Measurements from ENCODE around the gene ROBO1.

The ROBO1 gene

GRCh38 chr3:78873641-78874040, 894.2 kb downstream of the ROBO1 start:
- DNase-seq (ENCODE audit: low spot score): no peak

GRCh38 chr3:78872195-78872594, 895.6 kb downstream of the ROBO1 start:
- no peak for DNase-seq (ENCODE audit: low spot score)

DNA sequence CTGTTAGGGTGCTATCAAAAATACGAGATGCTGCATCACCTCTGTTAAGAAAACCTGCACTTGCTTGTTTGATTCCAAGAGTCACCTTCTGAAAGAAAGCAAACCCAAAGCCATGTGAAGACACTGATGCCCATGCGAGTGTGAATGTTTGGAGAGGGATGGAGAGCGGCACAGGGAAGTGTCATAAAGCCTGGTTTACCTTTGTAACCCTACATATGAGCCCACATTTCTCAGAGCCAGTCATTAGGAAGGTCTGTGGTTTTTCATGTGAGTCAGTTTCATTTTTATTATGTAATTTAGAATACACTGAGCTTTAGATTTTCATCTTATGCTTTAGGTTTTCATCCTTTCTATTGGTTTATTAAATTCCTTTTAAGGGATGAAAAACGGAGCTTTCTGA, 896.8 kb downstream of the ROBO1 start:
- no peak for DNase-seq (ENCODE audit: low spot score)

- DNase-seq (ENCODE audit: low spot score): no peak
Observed at GRCh38 chr3:78870484-78870883, 897.3 kb downstream of the ROBO1 start.

GRCh38 chr3:78868570-78868969, 899.2 kb downstream of the ROBO1 start:
- DNase-seq (ENCODE audit: low spot score): no peak

- DNase-seq (ENCODE audit: low spot score): no peak
Observed at GRCh38 chr3:78867409-78868372, 900.1 kb downstream of the ROBO1 start.

DNA sequence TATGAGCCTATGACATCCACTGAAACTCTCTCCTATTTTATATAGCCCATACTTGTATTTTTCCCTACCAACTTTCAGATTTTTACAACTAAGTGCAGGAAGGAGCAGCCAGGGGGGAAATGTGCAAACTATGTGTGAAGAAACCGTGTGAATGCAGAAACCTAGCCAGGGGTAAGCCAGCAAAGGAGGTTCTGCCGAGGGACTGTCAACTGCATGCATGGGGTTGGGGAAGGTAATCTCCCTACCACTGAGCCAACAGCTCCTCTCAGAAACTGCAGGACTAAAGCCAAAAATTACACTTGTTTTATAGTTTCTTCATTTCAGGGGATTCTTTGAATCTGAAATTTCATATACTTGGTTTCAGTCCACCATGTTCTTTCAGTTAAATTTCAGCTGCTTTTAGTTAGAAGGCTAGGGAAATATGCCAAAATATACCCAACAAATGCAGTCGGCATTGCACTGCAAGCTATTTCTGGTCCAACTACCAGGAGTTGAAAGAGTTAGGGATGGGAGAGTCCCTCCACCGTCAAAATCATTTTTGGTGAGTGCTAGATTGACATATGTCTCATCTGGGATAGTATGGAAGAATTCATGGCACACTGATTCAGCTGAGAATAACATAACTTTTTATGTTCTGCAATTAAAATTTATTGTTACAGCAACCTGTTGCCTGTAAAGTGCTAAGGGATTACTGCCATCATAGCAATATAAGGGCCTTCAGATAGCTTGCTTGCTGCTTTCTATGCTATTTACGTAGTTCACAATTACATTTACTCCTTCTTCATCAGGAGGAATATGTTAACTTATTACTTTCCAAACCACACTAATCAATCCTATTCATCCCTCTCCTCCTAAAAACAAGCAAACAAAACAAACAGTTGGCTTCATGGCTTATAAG, 904.2 kb downstream of the ROBO1 start:
- DNase-seq (ENCODE audit: low spot score): no peak

DNA sequence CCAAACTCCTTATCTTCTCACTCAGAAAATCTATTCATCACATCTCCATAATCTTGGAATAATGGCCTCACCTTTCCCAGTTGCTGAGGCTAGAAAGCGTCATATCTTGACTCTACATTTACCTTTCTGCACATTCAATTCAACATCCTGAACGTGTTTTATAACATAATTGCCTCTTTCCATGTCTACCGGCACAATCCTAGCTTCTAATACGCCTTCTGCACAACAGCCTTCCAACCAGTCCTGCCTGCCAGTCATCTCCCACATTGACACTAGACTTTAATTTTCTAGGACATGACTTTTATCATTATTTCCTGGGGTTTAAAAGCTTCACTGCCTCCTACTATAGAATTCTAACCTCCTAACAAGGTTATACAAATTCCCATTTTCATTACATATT, 906.6 kb downstream of the ROBO1 start:
- no peak for DNase-seq (ENCODE audit: low spot score)

- DNase-seq (ENCODE audit: low spot score): no peak
Observed at GRCh38 chr3:78860567-78860966, 907.2 kb downstream of the ROBO1 start.

- no peak for DNase-seq (ENCODE audit: low spot score)
Observed at GRCh38 chr3:78858910-78859309, 908.9 kb downstream of the ROBO1 start.

- DNase-seq (ENCODE audit: low spot score): no peak
Observed at GRCh38 chr3:78858174-78858573, 909.6 kb downstream of the ROBO1 start.

- DNase-seq (ENCODE audit: low spot score): no peak
Observed at GRCh38 chr3:78857494-78858111, 910.2 kb downstream of the ROBO1 start.

- DNase-seq (ENCODE audit: low spot score): no peak
Observed at GRCh38 chr3:78856164-78856563, 911.6 kb downstream of the ROBO1 start.

GRCh38 chr3:78855190-78855589, 912.6 kb downstream of the ROBO1 start:
- DNase-seq (ENCODE audit: low spot score): no peak

DNA sequence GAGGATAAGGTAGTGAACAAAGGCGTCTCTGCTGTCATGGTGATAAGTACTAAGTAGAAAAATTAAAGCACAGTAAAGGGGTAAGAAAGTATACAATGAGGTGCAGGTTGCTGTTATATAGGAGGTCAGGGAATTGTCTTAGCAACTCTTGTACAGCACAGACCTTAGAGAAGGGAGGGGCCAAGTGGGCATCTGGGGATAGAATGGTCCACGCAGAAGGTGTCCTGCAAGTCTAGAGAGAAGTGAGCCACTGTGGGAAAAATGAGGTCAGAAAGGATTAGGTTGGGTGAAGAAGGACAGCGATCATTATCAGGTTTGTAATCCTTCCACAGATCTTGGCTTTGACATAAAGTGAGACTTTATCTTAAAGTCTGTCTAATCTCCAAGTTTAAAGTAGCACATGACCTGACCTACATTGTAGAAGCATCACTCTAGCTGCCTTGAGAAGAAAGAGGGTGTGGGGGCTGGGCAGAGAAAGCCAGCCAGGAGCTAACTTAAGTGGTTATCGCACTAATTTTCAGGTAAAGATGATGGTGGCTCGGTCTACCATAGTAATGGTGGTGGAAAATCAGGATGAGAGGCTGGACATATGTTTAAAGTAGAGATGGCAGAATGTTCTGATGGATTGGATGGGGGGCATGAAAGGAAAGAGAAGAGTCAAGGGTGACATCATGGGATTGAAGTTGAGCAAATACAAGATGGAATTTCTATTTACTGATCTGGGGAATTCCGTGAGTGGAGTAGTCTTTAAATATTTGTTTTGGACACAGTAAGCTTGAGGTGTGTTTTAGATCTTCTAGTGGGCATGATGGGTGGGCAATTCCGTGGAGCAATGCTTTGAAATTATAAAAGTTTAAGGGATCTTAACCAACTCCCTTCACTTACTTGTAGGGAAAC, 919.2 kb downstream of the ROBO1 start:
- DNase-seq (ENCODE audit: low spot score): no peak

DNA sequence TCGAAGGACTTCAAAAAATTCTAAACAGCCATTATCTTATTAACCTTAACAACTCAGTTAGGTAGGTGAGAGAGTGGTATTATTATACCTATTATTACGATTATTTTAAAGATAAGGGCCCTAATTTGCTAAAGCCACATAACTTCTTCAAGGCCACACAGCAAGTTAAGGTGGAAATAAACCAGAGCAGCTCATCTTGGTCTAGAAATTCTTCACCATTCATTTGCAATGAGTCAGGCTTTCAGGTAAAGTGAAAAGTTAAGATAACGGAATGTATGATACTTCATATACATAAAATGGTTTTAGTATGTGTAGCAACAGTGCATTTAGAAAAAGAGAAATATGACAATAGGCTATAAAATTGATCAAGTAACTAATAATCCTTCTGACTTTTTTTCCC, 920.2 kb downstream of the ROBO1 start:
- DNase-seq (ENCODE audit: low spot score): no peak

GRCh38 chr3:78847203-78847602, 920.6 kb downstream of the ROBO1 start:
- no peak for DNase-seq (ENCODE audit: low spot score)

GRCh38 chr3:78846718-78847117, 921.1 kb downstream of the ROBO1 start:
- DNase-seq (ENCODE audit: low spot score): no peak

GRCh38 chr3:78845605-78846004, 922.2 kb downstream of the ROBO1 start:
- DNase-seq (ENCODE audit: low spot score): no peak

- DNase-seq (ENCODE audit: low spot score): no peak
Observed at GRCh38 chr3:78844307-78844706, 923.5 kb downstream of the ROBO1 start.

DNA sequence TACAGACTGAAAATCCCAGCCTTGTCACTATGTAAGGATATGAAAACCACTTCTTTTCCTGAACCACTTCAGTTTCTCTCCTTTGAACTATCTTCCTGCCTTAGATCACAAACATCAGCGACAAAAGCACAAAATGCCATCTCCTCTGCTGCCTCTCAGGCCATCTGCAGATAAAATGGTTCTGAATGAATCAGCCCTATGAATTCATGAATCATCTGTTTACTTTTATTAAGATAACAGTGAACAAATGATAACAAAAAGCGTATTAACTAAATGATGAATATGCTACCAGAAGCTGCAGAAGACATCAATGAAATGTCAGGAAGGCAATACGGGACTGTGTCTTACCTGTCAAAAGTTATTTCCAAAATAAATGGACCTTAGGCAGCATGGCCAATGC, 928.1 kb downstream of the ROBO1 start:
- DNase-seq (ENCODE audit: low spot score): no peak
